GM19099 (cell line): ENCODE data around the gene KLHL29.

Experiments
- POLR2A ChIP-seq: IDR thresholded peaks from 3 replicates; pipeline ENCODE4 v1.6.1; 2011; ENCODE audit warnings: low read depth; ENCODE audit not compliant: insufficient read length; ENCODE audit errors: extremely low read depth

The KLHL29 gene

GRCh38 chr2:23658466-23658942 lies 273.5 kb downstream of the KLHL29 start:
- TF ChIP-seq POLR2A: no peak

- TF ChIP-seq POLR2A: no peak
These were observed 274.3 kb downstream of the KLHL29 start for GRCh38 chr2:23659328-23659727.

GRCh38 chr2:23659773-23660172 lies 274.8 kb downstream of the KLHL29 start:
- TF ChIP-seq POLR2A: no peak

- no peak for TF ChIP-seq POLR2A
These were observed 275.3 kb downstream of the KLHL29 start for GRCh38 chr2:23660237-23660636.

GRCh38 chr2:23661276-23662050 lies 276.5 kb downstream of the KLHL29 start:
- no peak for TF ChIP-seq POLR2A

DNA sequence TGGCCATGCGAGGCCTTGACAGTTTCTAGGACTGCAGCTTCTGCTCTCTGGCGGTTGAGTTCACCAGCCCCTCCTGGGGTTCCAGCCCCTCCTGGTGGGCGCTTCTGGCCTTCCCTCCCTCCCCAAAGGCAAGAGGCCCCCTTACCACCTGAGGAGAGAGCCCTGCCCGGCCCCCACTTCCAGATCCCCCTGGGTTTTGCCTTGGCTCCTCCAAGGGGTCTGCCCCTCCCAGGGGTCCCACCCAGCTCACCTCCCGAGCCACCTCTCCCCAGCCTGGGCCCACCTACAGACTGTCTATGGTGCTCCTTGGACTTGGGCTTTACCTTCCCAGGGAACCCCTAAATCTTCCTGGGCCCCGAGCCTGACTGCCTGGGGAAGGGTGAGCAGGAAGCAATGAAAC lies 277.5 kb downstream of the KLHL29 start:
- no peak for TF ChIP-seq POLR2A

DNA sequence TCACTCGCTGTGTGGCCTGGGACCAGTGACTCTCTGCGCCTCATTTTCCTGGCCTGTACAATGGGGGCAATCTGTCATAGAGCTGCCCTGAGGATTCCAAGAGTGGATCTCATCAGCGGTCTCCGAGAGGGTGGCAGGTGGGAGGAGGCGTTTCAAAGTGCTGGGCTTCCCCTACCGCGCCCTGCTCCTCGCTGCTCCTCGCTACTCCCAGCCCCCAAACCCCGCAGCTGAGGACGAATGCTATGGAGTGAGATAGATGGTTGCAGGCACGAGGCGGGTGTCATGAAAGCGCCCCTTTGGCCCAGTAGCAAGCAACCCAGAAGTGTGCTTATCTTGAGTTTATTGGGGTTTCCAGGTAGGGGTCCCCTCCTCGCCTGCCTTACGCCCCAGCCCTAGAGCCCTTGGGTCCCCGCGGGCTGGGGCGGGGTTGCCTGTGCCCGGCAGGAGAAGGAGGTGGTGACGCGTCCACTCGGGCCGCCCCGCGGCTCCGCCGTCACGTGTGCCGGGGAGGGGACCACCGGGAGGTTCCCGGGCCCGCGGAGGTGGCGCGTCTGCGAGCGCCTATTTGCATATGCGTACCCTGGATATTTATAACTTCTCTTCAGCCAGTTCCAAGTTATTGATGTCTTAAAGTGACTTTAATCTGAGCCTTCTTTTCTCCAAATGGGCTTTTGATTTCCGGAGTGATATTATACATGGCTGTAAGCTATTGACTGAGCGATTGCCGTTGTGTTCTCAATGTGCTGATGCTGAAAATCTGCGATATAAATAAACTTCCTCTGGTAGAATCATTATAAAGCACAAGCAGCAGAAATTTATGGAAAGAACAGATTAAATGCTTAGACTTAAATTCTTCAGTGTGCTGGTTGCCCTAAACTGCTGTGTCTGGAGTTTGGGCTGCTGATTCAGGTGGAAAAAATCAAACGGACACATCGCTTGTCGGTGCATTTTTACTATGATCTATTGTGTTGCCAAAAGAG lies 278.3 kb downstream of the KLHL29 start:
- TF ChIP-seq POLR2A: no peak

DNA sequence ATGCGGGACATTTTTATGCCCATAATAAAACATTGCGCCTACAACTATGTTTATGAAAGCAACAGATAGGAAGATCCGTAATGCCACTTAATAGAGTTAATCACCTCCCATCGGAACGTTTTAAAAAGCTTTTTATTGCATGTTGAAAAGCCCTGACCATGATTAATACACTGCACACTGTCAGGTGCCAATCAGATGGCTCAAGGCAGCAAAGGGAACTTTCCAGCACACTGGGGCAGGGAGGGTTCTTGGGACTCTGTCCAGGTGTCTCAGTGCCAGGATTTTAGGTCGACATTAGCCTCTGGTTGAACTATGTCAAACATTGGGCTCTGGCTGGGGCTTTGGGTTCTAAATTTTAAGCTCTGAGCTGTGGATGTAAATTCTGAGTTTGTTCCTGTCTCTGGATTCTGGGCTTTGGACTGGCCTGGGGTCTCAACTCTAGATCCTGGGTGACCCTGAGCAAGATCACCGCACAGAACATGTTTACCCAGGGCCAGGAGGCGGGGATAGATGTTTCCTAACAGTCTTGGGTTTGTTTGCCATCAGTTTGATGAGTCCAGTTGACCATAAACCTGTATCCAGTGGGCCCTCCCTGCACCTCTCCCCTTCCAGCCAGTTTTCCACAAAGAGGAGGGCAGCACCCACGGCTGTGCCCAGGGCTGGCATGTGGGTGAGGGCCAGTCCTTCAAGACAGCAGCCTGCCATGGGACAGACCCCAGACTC lies 279.2 kb downstream of the KLHL29 start:
- no peak for TF ChIP-seq POLR2A

- TF ChIP-seq POLR2A: no peak
These were observed 281.4 kb downstream of the KLHL29 start for GRCh38 chr2:23666241-23666979.

DNA sequence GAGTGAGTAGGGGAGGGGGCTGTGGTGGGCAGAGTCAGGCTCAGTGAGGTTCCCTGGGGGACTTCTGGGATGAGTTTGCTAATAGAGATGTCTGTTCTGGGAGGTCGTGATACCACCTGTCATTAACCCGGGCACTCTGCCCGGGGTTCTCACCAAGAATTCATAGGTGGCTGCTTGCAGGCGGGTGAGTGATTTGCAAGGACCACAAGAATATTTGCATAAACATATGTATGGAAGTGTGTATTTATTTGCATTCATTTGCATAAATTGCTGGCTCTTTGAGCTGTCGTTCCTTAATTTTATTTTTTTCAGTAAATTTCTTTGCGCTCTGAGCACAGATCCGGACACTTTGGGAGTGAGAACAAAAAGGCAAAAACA lies 282.0 kb downstream of the KLHL29 start:
- TF ChIP-seq POLR2A: no peak

- TF ChIP-seq POLR2A: no peak
These were observed 283.9 kb downstream of the KLHL29 start for GRCh38 chr2:23668756-23669304.

GRCh38 chr2:23669413-23670244 lies 284.6 kb downstream of the KLHL29 start:
- TF ChIP-seq POLR2A: no peak

- TF ChIP-seq POLR2A: no peak
These were observed 285.2 kb downstream of the KLHL29 start for GRCh38 chr2:23670245-23670592.
